NB4 (cell line): ENCODE data around the gene FRY.
"Not testable (repeated sequence)": the region's sequence is repeated elsewhere in the genome, so short reads cannot be mapped to it uniquely, and the experiment has no call there.

Experiments used
- CTCF ChIP-seq: IDR thresholded peaks from one replicate; pipeline ENCODE4 v1.5.1; 2012; ENCODE audit warnings: low read depth, low read length
- MAX ChIP-seq: IDR thresholded peaks from 2 replicates; pipeline ENCODE4 v1.6.1; 2011; ENCODE audit warnings: low read depth, low read length
- MYC ChIP-seq: IDR thresholded peaks from 2 replicates; pipeline ENCODE4 v1.6.1; 2011; ENCODE audit warnings: low read depth, low read length
- POLR2A ChIP-seq: IDR thresholded peaks from 2 replicates; pipeline ENCODE4 v1.6.1; 2011; ENCODE audit warnings: mild to moderate bottlenecking; ENCODE audit not compliant: insufficient read length; ENCODE audit errors: extremely low read depth

DNA sequence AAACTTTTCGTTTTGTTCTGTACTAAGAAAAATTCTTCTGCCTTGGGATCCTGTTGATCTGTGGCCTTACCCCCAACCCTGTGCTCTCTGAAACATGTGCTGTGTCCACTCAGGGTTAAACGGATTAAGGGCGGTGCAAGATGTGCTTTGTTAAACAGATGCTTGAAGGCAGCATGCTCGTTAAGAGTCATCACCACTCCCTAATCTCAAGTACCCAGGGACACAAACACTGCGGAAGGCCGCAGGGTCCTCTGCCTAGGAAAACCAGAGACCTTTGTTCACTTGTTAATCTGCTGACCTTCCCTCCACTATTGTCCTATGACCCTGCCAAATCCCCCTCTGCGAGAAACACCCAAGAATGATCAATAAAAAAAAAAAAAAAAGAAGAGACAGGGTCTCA, 30.8 kb upstream of the FRY start:
- TF ChIP-seq CTCF, POLR2A, MYC, MAX: not testable (repeated sequence)
